Naive thymus-derived CD4-positive, alpha-beta T cell (primary cell): ENCODE measurements around the gene EXOC3. TPM values are rescaled to one million over a fixed set of nuclear protein-coding genes. Genes with fewer than 3 reads are reported as not detected.

Source experiments
- ATAC-seq: fragments of 150-1000 bp; cut with Tn5 transposase; 2 replicates; pipeline ENCODE4 v1.10.0; 2021; ENCODE audit warnings: mild to moderate bottlenecking, moderate library complexity
- CTCF ChIA-PET: fragments of 350-600 bp; sonication (Branson Sonifier 250); formaldehyde crosslinking; loops from one replicate; lab custom pipeline; 2021; ENCODE audit warnings: antibody characterized with exemption; lab: Charles Lee
- POLR2A ChIA-PET: fragments of 350-600 bp; sonication (Branson Sonifier 250); formaldehyde crosslinking; loops from one replicate; lab custom pipeline; 2021; ENCODE audit warnings: antibody characterized with exemption, inconsistent platforms; lab: Charles Lee
- DNase-seq, 9 donors: peaks; one replicate each; pipeline versions ENCODE4 v3.0.0 to v3.0.0-alpha.2; 2020 to 2022; ENCODE audit warnings: mixed read lengths in 1 of 9
- H3K27ac ChIP-seq: one replicate; pipeline ENCODE4 v1.7.0; 2013; ENCODE audit warnings: mild to moderate bottlenecking, low read depth, low read length, moderate library complexity
- H3K27me3 ChIP-seq, 2 donors: one replicate each; pipeline ENCODE4 v1.7.0; 2013; ENCODE audit warnings: low read length in 2 of 2, mild to moderate bottlenecking in 2 of 2, moderate library complexity in 2 of 2; ENCODE audit not compliant: control insufficient read depth in 2 of 2, insufficient read depth in 2 of 2
- H3K36me3 ChIP-seq, 3 experiments: 1 replicate in 2 of 3; 2 replicates in 1 of 3; pipeline ENCODE4 v1.7.0; 2013; ENCODE audit warnings: low read length in 3 of 3, mild to moderate bottlenecking in 3 of 3, moderate library complexity in 1 of 3; ENCODE audit not compliant: insufficient read depth in 3 of 3, control insufficient read depth in 2 of 3
- H3K4me1 ChIP-seq, 2 donors: one replicate each; pipeline ENCODE4 v1.7.0; 2013; ENCODE audit warnings: low read length in 2 of 2, mild to moderate bottlenecking in 2 of 2, moderate library complexity in 1 of 2; ENCODE audit not compliant: control insufficient read depth in 2 of 2, insufficient read depth in 2 of 2
- H3K4me3 ChIP-seq: 2 replicates; pipeline ENCODE4 v1.7.0; 2013; ENCODE audit warnings: mild to moderate bottlenecking, low read length
- H3K9me3 ChIP-seq, 3 experiments: 1 replicate in 2 of 3; 2 replicates in 1 of 3; pipeline ENCODE4 v1.7.0; 2013; ENCODE audit warnings: low read length in 3 of 3; ENCODE audit not compliant: control insufficient read depth in 2 of 3
- H3K27ac Mint-ChIP-seq, 9 donors: one replicate each; pipeline ENCODE4 v1.8.0; 2020 to 2022; ENCODE audit warnings: mixed read lengths in 9 of 9, mild to moderate bottlenecking in 8 of 9, moderate library complexity in 5 of 9, inconsistent platforms in 2 of 9
- H3K27me3 Mint-ChIP-seq, 5 donors: one replicate each; pipeline ENCODE4 v1.8.0; 2021 to 2022; ENCODE audit warnings: mixed read lengths in 5 of 5, mild to moderate bottlenecking in 1 of 5
- H3K36me3 Mint-ChIP-seq, 5 donors: one replicate each; pipeline ENCODE4 v1.8.0; 2020 to 2022; ENCODE audit warnings: mixed read lengths in 5 of 5, mild to moderate bottlenecking in 3 of 5, inconsistent platforms in 1 of 5
- H3K4me1 Mint-ChIP-seq, 7 donors: one replicate each; pipeline ENCODE4 v1.8.0; 2020 to 2022; ENCODE audit warnings: mixed read lengths in 7 of 7, mild to moderate bottlenecking in 3 of 7, inconsistent platforms in 1 of 7
- H3K4me3 Mint-ChIP-seq, 10 donors: one replicate each; pipeline ENCODE4 v1.8.0; 2020 to 2022; ENCODE audit warnings: mild to moderate bottlenecking in 10 of 10, mixed read lengths in 10 of 10, moderate library complexity in 6 of 10, inconsistent platforms in 2 of 10
- H3K9me3 Mint-ChIP-seq, 11 donors: one replicate each; pipeline ENCODE4 v1.8.0; 2020 to 2022; ENCODE audit warnings: mixed read lengths in 11 of 11, mild to moderate bottlenecking in 4 of 11, inconsistent platforms in 1 of 11, moderate library complexity in 1 of 11
- intact Hi-C, 2 donors: fragments of 100-400 bp; cut with micrococcal nuclease; formaldehyde crosslinking; loops; one replicate each; pipeline ENCODE4 v1.15.1; 2023
- polyA plus RNA-seq, 2 donors: library from polyadenylated mRNA; unstranded; fragments of 300-500 nt; fragmentation: Illumina TruSeq; gene quantifications; one replicate each; pipeline ENCODE4 v1.2.3, GENCODE V29; 2021
- total RNA-seq, 6 experiments: library from RNA in 5 of 6; stranded (reverse) in 5 of 6; gene quantifications; 1 replicate in 5 of 6; 2 replicates in 1 of 6; pipeline ENCODE4 v1.2.3 and lab custom pipeline; 2021 to 2026

Gene EXOC3
- total and polyA plus RNA-seq, 7 experiments from 2014 or later: 44.3 to 105 (median 89.3) TPM

DNA sequence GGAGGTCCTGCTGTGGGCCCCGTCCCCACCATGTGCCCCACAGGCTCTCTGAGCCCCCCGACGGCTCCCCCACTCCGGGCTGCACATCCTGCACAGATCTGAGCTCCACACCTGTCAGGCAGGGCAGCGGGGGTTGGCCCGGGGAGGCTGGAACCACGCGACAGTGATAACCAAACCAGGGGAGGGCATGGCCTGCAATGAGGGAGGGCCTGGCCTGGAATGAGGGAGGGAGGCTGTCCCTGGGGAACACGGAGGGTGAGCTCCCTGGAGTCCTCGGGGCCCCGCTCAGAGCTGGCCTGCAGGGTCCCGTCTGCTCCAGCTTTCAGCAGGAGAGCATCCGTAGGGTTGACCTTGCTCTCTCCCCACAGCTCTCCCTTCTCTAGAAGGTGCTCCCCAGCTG is 50.8 kb downstream of the EXOC3 start:
- Histone ChIP-seq H3K27me3 (no peaks in the 10 kb centered on the region), H3K36me3 (no peaks in the 10 kb centered on the region), H3K4me3 (no peak overlapping the region), H3K9me3 (no peaks in the 10 kb centered on the region), H3K4me1 (no peaks in the 10 kb centered on the region), H3K27ac (no peak overlapping the region)
- peaks cover 0 to 1% (median 0%) of the 10 kb centered on the region in 7 donors for H3K4me1 Mint-ChIP-seq
- H3K4me3 Mint-ChIP-seq: no peak overlapping the region
- intact Hi-C loops: no loop called here
- ATAC-seq (no peak), DNase-seq (no peak)
- ChIA-PET CTCF (no interaction called here), POLR2A (no interaction called here)
- H3K27me3 Mint-ChIP-seq: peaks cover 0 to 16% (median 0%) of the 10 kb centered on the region in 5 donors
- no peaks in the 10 kb centered on the region for H3K36me3 Mint-ChIP-seq
- no peak overlapping the region for H3K27ac Mint-ChIP-seq
- H3K9me3 Mint-ChIP-seq: no peaks in the 10 kb centered on the region

DNA sequence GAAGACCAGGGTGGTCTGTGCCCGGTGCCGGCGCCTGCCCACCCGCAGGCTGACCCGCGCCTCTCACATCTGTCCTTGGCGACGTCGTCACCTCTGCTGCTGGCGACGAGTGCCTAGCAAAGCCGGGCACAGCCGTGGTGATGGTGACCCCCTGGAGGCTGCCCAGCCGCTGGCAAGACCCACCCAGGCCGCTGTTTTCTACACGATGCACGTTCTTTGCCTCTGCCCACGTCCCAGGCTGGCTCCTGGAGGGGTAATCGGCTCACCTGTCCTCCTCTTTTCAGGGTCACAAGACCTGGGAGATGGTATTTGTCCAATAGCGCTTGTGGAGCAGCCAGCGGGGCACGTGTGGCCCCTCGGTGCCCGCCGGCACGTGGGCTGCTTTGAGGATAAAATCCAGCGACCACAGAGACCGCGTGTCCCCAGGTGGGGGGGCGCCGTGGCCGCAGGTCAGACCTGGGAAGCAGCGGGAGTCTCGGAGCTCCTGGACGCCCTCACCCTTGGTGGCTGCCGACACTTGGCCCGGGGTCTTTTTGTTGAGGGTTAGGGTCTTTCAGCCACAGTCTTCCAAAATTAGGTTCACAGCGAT is 51.8 kb downstream of the EXOC3 start:
- intact Hi-C loops: no loop called here
- Mint-ChIP-seq H3K27ac (no peak overlapping the region), H3K4me3 (no peak overlapping the region), H3K36me3 (no peaks in the 10 kb centered on the region), H3K27me3 (peaks cover 0 to 16% (median 0%) of the 10 kb centered on the region in 5 donors), H3K9me3 (no peaks in the 10 kb centered on the region), H3K4me1 (peaks cover 0 to 1% (median 0%) of the 10 kb centered on the region in 7 donors)
- DNase-seq (no peak), ATAC-seq (no peak)
- Histone ChIP-seq H3K4me1 (no peaks in the 10 kb centered on the region), H3K27me3 (no peaks in the 10 kb centered on the region), H3K4me3 (no peak overlapping the region), H3K9me3 (no peaks in the 10 kb centered on the region), H3K27ac (no peak overlapping the region), H3K36me3 (no peaks in the 10 kb centered on the region)
- POLR2A ChIA-PET: no interaction called here
- CTCF ChIA-PET: no interaction called here

DNA sequence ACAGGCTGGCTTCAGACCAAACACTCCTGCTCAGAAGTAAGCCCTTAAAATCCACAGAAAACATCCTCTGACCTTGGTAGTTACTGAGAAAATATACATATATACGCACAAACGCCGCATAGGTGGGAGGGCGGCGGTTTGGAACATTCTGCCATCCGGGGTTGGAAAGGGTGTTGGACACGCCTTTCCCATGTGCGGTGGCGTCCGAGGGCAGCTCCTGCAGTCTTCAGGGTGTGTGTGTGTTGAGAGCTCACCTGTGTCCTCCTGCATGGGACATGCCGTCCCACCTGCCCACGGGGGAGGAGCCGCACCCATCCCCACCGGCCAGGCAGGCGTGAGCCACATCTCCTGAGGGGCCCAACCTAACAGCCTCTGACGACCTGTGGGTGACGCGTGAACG is 53.1 kb downstream of the EXOC3 start:
- ChIA-PET POLR2A (no interaction called here), CTCF (no interaction called here)
- Mint-ChIP-seq H3K4me1 (peaks cover 0 to 1% (median 0%) of the 10 kb centered on the region in 7 donors), H3K9me3 (no peaks in the 10 kb centered on the region), H3K4me3 (no peak overlapping the region), H3K27me3 (peaks cover 0 to 27% (median 0%) of the 10 kb centered on the region in 5 donors), H3K36me3 (no peaks in the 10 kb centered on the region), H3K27ac (no peak overlapping the region)
- Histone ChIP-seq H3K9me3 (no peaks in the 10 kb centered on the region), H3K4me3 (no peak overlapping the region), H3K27me3 (no peaks in the 10 kb centered on the region), H3K4me1 (no peaks in the 10 kb centered on the region), H3K27ac (no peak overlapping the region), H3K36me3 (no peaks in the 10 kb centered on the region)
- intact Hi-C loops: no loop called here
- ATAC-seq (no peak), DNase-seq (no peak)

DNA sequence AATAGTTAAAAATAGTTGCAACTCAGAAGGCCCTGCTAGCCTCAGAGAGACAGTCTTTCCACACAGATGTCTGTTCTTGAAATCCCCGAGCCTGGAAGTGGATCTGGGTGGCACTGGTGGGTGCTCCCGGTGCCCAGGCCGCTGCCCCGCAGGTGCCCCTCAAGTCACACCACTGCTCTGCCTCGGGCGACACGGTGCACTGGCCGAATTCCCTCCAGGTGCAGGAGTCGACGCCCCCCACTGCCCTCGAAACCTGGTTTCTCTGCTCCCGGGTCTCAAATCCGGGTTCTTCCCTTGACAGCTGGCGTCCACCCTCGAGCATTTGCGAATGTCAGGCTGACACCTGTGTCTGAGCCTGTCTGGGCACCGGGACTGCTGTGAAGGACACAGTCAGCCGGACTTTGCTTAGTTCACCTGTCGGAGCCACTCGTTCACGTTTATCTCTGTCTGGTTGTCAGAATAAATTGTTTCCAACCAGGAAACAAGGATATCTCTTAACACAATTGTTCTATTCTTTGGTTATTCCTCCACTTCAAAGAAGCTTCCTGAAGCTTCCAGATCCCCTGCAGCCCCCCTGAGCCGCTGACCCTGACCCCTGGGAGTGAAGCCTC is 54.2 kb downstream of the EXOC3 start:
- Mint-ChIP-seq H3K27me3 (peaks cover 0 to 26% (median 0%) of the 10 kb centered on the region in 5 donors), H3K9me3 (no peaks in the 10 kb centered on the region), H3K36me3 (no peaks in the 10 kb centered on the region), H3K27ac (no peak overlapping the region), H3K4me1 (peaks cover 0 to 2% (median 0%) of the 10 kb centered on the region in 7 donors), H3K4me3 (no peak overlapping the region)
- intact Hi-C loops: no loop called here
- Histone ChIP-seq H3K4me3 (no peak overlapping the region), H3K36me3 (no peaks in the 10 kb centered on the region), H3K4me1 (no peaks in the 10 kb centered on the region), H3K27me3 (no peaks in the 10 kb centered on the region), H3K9me3 (no peaks in the 10 kb centered on the region), H3K27ac (no peak overlapping the region)
- ATAC-seq (no peak), DNase-seq (no peak)
- POLR2A ChIA-PET: no interaction called here
- CTCF ChIA-PET: no interaction called here

DNA sequence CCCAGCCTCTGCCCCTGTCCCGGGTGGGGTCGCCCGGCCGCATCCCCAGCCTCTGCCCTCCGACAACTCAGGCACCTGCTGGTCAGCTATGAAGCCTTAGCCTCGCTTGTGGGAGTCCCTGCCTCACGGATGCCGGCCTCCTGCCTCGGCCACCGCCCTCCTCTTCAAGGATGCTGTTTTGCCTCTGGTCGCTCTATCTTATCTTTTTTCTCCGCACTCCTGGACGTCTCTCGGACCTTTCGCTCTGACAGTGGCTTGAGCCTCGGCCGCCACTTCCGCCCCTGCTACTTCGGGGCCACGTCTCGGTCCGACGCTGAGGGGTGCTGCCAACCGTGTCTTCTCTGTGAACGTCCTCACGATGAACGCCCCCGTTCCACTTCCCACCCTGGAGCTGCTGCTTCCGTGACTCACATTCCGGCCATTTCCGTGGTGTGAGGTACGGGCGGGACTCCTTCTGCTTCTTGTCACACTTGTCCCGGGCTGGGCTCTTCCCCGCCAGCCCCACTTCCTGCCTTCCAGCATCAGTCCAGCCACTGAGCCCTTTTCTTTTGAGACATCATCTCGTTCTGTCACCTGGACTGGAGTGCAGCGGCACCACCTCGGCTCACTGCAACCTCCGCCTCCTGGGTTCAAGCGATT is 55.0 kb downstream of the EXOC3 start:
- DNase-seq (no peak), ATAC-seq (no peak)
- Mint-ChIP-seq H3K27ac (no peak overlapping the region), H3K9me3 (no peaks in the 10 kb centered on the region), H3K36me3 (no peaks in the 10 kb centered on the region), H3K27me3 (peaks cover 0 to 29% (median 3%) of the 10 kb centered on the region in 5 donors), H3K4me1 (peaks cover 0 to 6% (median 0%) of the 10 kb centered on the region in 7 donors), H3K4me3 (no peak overlapping the region)
- Histone ChIP-seq H3K27ac (no peak overlapping the region), H3K9me3 (no peaks in the 10 kb centered on the region), H3K4me1 (no peaks in the 10 kb centered on the region), H3K4me3 (no peak overlapping the region), H3K36me3 (no peaks in the 10 kb centered on the region), H3K27me3 (no peaks in the 10 kb centered on the region)
- POLR2A ChIA-PET: no interaction called here
- intact Hi-C loops: no loop called here
- CTCF ChIA-PET: no interaction called here

DNA sequence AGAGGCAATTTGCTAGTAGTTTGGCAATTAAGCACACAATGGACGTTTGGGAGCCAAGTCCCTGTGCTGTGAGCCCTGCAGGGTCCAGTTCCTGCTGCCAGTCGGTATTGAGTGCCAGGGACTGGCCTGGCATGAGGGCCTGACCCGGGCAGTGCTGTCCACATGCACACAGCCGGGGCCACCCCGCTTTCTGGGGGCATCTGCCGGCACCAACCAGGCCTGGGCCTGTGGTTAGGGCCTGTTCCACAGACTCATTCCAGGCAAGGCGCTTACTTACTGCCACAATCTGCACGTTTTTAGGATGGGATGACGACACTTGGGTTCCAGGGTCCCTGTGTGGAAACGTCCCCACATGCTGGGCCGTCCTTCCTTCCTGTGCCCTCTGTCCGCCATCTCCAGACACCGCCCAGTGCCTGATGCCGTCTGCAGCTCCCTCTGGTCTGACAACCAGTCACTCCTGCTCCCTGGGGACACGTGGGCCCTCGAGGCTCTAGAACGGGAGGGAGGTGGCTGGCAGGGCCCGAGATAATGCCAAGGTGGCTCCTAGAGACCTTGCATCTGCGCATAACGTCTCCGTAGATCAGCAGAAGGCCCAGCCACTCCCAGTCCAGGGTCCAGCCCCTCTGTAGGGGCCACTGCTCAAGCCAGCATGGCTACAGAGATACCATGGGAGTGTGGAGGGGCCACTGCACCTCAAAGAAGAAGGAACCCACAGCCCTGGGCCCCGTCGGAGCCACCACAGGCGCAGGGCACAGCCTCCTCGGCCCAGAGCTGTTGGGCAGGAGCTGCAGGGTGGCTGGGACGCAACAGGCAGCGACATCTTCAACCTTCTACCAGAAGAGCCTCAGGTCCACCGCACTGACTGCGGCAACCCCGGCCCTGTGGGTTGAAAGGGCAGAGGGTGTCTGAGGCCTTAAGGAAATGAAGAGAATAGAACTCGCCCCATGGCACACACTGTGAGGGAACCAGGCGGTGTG is 56.5 kb downstream of the EXOC3 start:
- H3K9me3 Mint-ChIP-seq: no peaks in the 10 kb centered on the region

More for the DNA sequence above, 56.5 kb downstream of the EXOC3 start:
- Mint-ChIP-seq H3K27ac (no peak overlapping the region), H3K36me3 (no peaks in the 10 kb centered on the region), H3K27me3 (peaks cover 0 to 29% (median 3%) of the 10 kb centered on the region in 5 donors), H3K4me3 (no peak overlapping the region), H3K4me1 (peaks cover 0 to 6% (median 0%) of the 10 kb centered on the region in 7 donors)
- no peaks in the 10 kb centered on the region for H3K27me3 ChIP-seq
- H3K4me1 ChIP-seq: no peaks in the 10 kb centered on the region
- CTCF ChIA-PET: no interaction called here
- POLR2A ChIA-PET: no interaction called here
- intact Hi-C loops: no loop called here
- no peak overlapping the region for H3K4me3 ChIP-seq
- DNase-seq: no peak
- no peaks in the 10 kb centered on the region for H3K36me3 ChIP-seq
- no peak overlapping the region for H3K27ac ChIP-seq
- no peak for ATAC-seq
- H3K9me3 ChIP-seq: no peaks in the 10 kb centered on the region
